22Rv1 (cell line): ENCODE data around the gene ACYP2.

Experiments used
- ZFX ChIP-seq: fragments of 450-650 bp; IDR thresholded peaks from 2 replicates; pipeline ENCODE4 v1.6.1; 2017; ENCODE audit warnings: antibody characterized with exemption, borderline replicate concordance
- TF ChIP-seq, protein P1 (sequence below): fragments of 450-650 bp; IDR thresholded peaks from 2 replicates; pipeline ENCODE4 v1.5.1; 2017; ENCODE audit warnings: mild to moderate bottlenecking

DNA sequence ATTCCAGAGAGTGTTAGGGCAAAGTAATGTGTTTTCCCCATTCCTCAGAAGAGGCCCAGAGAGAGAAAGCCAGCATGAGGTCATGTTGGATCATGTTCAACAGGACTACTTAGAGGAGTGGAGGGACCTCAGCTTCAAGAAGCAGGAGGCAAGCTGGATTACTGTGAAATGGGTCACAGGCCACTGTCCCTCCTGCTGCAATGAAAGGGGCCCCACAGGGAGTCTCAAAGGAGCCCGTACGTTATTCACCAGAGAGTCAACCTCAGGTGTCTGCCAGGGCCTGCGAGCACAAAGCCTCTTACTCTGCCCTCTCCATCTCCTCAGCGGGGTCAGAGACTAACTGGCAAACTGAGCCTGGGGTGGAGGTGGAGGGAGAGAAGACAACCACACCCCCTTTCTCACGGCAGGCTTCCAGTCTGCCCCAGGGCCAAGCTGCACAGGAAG, 27.2 kb upstream of the ACYP2 start:
- TF ChIP-seq, protein P1, sequence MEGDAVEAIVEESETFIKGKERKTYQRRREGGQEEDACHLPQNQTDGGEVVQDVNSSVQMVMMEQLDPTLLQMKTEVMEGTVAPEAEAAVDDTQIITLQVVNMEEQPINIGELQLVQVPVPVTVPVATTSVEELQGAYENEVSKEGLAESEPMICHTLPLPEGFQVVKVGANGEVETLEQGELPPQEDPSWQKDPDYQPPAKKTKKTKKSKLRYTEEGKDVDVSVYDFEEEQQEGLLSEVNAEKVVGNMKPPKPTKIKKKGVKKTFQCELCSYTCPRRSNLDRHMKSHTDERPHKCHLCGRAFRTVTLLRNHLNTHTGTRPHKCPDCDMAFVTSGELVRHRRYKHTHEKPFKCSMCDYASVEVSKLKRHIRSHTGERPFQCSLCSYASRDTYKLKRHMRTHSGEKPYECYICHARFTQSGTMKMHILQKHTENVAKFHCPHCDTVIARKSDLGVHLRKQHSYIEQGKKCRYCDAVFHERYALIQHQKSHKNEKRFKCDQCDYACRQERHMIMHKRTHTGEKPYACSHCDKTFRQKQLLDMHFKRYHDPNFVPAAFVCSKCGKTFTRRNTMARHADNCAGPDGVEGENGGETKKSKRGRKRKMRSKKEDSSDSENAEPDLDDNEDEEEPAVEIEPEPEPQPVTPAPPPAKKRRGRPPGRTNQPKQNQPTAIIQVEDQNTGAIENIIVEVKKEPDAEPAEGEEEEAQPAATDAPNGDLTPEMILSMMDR = no peak
- TF ChIP-seq ZFX = no peak
